ENCODE measurements around the gene SOX11.

The SOX11 gene

GRCh38 chr2:5719629-5720334 lies 27.6 kb downstream of the SOX11 start:
- Histone ChIP-seq H3K9me2 (replicated peaks; ENCODE audit: insufficient read depth, low read length) (no peaks in the 10 kb centered on the region), H3F3A (ENCODE audit: insufficient read depth) (no peaks in the 10 kb centered on the region), H3K4me2 (ENCODE audit: low read depth, low read length, poor library complexity, severe bottlenecking) (no peak overlapping the region), H3K9ac (ENCODE audit: low read length) (no peak overlapping the region), H3K79me2 (ENCODE audit: insufficient read depth, low read length) (no peaks in the 10 kb centered on the region), H3K36me3 (ENCODE audit: low read length) (no peaks in the 10 kb centered on the region), H2AFZ (ENCODE audit: low read depth, low read length, severe bottlenecking) (no peak overlapping the region), H4K20me1 (ENCODE audit: low read depth, low read length) (no peaks in the 10 kb centered on the region), H3K27ac (ENCODE audit: low read depth, low read length) (no peak overlapping the region), H3K9me3 (ENCODE audit: insufficient read depth, low read length) (no peaks in the 10 kb centered on the region; the same call in 1 of the 2 replicates), H3K27me3 (ENCODE audit: low read length) (no peaks in the 10 kb centered on the region), H3K4me3 (ENCODE audit: insufficient read depth, low read length, poor library complexity, severe bottlenecking) (no peak overlapping the region)
- TF ChIP-seq CTCF (IDR thresholded peaks at IDR 0.05; ENCODE audit: insufficient read depth, low read length, poor library complexity, severe bottlenecking) (no peak), EZH2phosphoT487 (conservative IDR thresholded peaks at IDR 0.05; ENCODE audit: low read length) (no peak)

- no peaks in the 10 kb centered on the region for H3K9me2 ChIP-seq (replicated peaks; ENCODE audit: insufficient read depth, low read length)
Observed at GRCh38 chr2:5720426-5720825, 28.2 kb downstream of the SOX11 start.

DNA sequence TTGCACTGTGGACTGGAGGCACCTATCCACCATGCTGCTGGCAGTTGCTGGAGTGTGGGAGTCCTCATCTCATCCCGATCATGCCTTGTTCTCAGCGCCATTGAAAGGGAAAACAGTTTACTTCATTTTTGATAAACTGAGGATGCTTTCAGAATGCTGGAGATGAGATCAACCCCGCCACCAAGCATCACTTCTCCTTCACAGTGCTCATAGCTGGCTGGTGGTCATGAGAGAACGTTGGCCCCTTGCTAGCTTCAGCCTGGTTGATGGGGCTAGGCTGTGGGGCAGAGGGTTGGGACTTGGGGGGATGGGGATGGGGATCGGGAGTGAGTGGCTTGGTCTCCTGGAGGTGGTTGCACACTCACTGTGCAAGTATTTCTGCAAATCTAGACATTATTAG lies 30.1 kb downstream of the SOX11 start:
- H3K27me3 ChIP-seq (ENCODE audit: low read length): no peaks in the 10 kb centered on the region
- H3F3A ChIP-seq (ENCODE audit: insufficient read depth): no peaks in the 10 kb centered on the region
- no peaks in the 10 kb centered on the region for H3K79me2 ChIP-seq (ENCODE audit: insufficient read depth, low read length)
- H3K9me2 ChIP-seq (replicated peaks; ENCODE audit: insufficient read depth, low read length): no peaks in the 10 kb centered on the region
- no peak overlapping the region for H3K4me2 ChIP-seq (ENCODE audit: low read depth, low read length, poor library complexity, severe bottlenecking)
- no peak overlapping the region for H3K4me3 ChIP-seq (ENCODE audit: insufficient read depth, low read length, poor library complexity, severe bottlenecking)
- H2AFZ ChIP-seq (ENCODE audit: low read depth, low read length, severe bottlenecking): no peak overlapping the region
- H3K27ac ChIP-seq (ENCODE audit: low read depth, low read length): no peak overlapping the region
- no peaks in the 10 kb centered on the region; the same call in 1 of the 2 replicates for H3K9me3 ChIP-seq (ENCODE audit: insufficient read depth, low read length)
- no peaks in the 10 kb centered on the region for H3K36me3 ChIP-seq (ENCODE audit: low read length)
- no peak overlapping the region for H3K9ac ChIP-seq (ENCODE audit: low read length)
- no peaks in the 10 kb centered on the region for H4K20me1 ChIP-seq (ENCODE audit: low read depth, low read length)
- TF ChIP-seq EZH2phosphoT487 (conservative IDR thresholded peaks at IDR 0.05; ENCODE audit: low read length): no peak
- no peak for TF ChIP-seq CTCF (IDR thresholded peaks at IDR 0.05; ENCODE audit: insufficient read depth, low read length, poor library complexity, severe bottlenecking)

More at GRCh38 chr2:5720426-5720825, 28.2 kb downstream of the SOX11 start:
- Histone ChIP-seq H3K4me3 (ENCODE audit: insufficient read depth, low read length, poor library complexity, severe bottlenecking) (no peak overlapping the region), H3F3A (ENCODE audit: insufficient read depth) (no peaks in the 10 kb centered on the region), H3K9ac (ENCODE audit: low read length) (no peak overlapping the region), H3K27ac (ENCODE audit: low read depth, low read length) (no peak overlapping the region), H3K4me2 (ENCODE audit: low read depth, low read length, poor library complexity, severe bottlenecking) (no peak overlapping the region), H2AFZ (ENCODE audit: low read depth, low read length, severe bottlenecking) (no peak overlapping the region), H3K9me3 (ENCODE audit: insufficient read depth, low read length) (no peaks in the 10 kb centered on the region; the same call in 1 of the 2 replicates), H4K20me1 (ENCODE audit: low read depth, low read length) (no peaks in the 10 kb centered on the region), H3K36me3 (ENCODE audit: low read length) (no peaks in the 10 kb centered on the region), H3K79me2 (ENCODE audit: insufficient read depth, low read length) (no peaks in the 10 kb centered on the region), H3K27me3 (ENCODE audit: low read length) (no peaks in the 10 kb centered on the region)
- TF ChIP-seq CTCF (IDR thresholded peaks at IDR 0.05; ENCODE audit: insufficient read depth, low read length, poor library complexity, severe bottlenecking): no peak
- no peak for TF ChIP-seq EZH2phosphoT487 (conservative IDR thresholded peaks at IDR 0.05; ENCODE audit: low read length)
